Measurements from ENCODE around the gene SECTM1. TPM values are rescaled to one million over a fixed set of nuclear protein-coding genes. Genes with fewer than 3 reads are reported as not detected.

SECTM1 gene
- polyA plus RNA-seq, 1 donor, result 16.1 TPM

- H3K4me1 ChIP-seq (ENCODE audit: control insufficient read depth, insufficient read depth, low read length), result no peaks in the 10 kb centered on the region
- no peak overlapping the region for H3K27ac ChIP-seq (ENCODE audit: low read length)
- H3K9me3 ChIP-seq (ENCODE audit: control insufficient read depth, low read depth, low read length), result peaks cover 11% of the 10 kb centered on the region
- no peaks in the 10 kb centered on the region for H3K36me3 ChIP-seq (ENCODE audit: control insufficient read depth, insufficient read depth, low read length)
- DNase-seq, result peak in 1 of 2 donors; percentile 25
- H3K4me3 ChIP-seq (ENCODE audit: low read length), result no peak overlapping the region
- 14% methylated on average over 1 of the region's 28 CpGs for WGBS (ENCODE audit: insufficient coverage, low lambda C conversion rate)
- no peaks in the 10 kb centered on the region for H3K27me3 ChIP-seq (ENCODE audit: control insufficient read depth, insufficient read depth, low read length)
Observed at GRCh38 chr17:82346342-82347300, 13.1 kb upstream of the SECTM1 start.

- no peak overlapping the region for H3K4me3 ChIP-seq (ENCODE audit: low read length)
- peaks cover 11% of the 10 kb centered on the region for H3K9me3 ChIP-seq (ENCODE audit: control insufficient read depth, low read depth, low read length)
- H3K27ac ChIP-seq (ENCODE audit: low read length), result no peak overlapping the region
- DNase-seq, result no peak
- H3K4me1 ChIP-seq (ENCODE audit: control insufficient read depth, insufficient read depth, low read length), result no peaks in the 10 kb centered on the region
- H3K27me3 ChIP-seq (ENCODE audit: control insufficient read depth, insufficient read depth, low read length), result no peaks in the 10 kb centered on the region
- WGBS (ENCODE audit: insufficient coverage, low lambda C conversion rate), result 80% methylated on average over 3 of the region's 42 CpGs
- no peaks in the 10 kb centered on the region for H3K36me3 ChIP-seq (ENCODE audit: control insufficient read depth, insufficient read depth, low read length)
Observed at GRCh38 chr17:82345151-82345976, 11.8 kb upstream of the SECTM1 start.

- H3K9me3 ChIP-seq (ENCODE audit: control insufficient read depth, low read depth, low read length), result peaks cover 11% of the 10 kb centered on the region
- H3K36me3 ChIP-seq (ENCODE audit: control insufficient read depth, insufficient read depth, low read length), result no peaks in the 10 kb centered on the region
- no CpG with 5 or more reads among the region's 24 CpGs for WGBS (ENCODE audit: insufficient coverage, low lambda C conversion rate)
- no peak overlapping the region for H3K27ac ChIP-seq (ENCODE audit: low read length)
- peaks cover 3% of the 10 kb centered on the region for H3K4me1 ChIP-seq (ENCODE audit: control insufficient read depth, insufficient read depth, low read length)
- DNase-seq, result no peak
- no peak overlapping the region for H3K4me3 ChIP-seq (ENCODE audit: low read length)
- H3K27me3 ChIP-seq (ENCODE audit: control insufficient read depth, insufficient read depth, low read length), result no peaks in the 10 kb centered on the region
Observed at GRCh38 chr17:82344175-82344907, 10.8 kb upstream of the SECTM1 start.

- WGBS (ENCODE audit: insufficient coverage, low lambda C conversion rate), result no CpG with 5 or more reads among the region's 5 CpGs
- peaks cover 9% of the 10 kb centered on the region for H3K4me1 ChIP-seq (ENCODE audit: control insufficient read depth, insufficient read depth, low read length)
Observed at GRCh38 chr17:82343560-82343959, 10.0 kb upstream of the SECTM1 start.

GRCh38 chr17:82342361-82343079 lies 9.0 kb upstream of the SECTM1 start:
- no peak overlapping the region for H3K27ac ChIP-seq (ENCODE audit: low read length)

More at GRCh38 chr17:82343560-82343959, 10.0 kb upstream of the SECTM1 start:
- Histone ChIP-seq H3K27ac (ENCODE audit: low read length) (no peak overlapping the region), H3K27me3 (ENCODE audit: control insufficient read depth, insufficient read depth, low read length) (no peaks in the 10 kb centered on the region), H3K9me3 (ENCODE audit: control insufficient read depth, low read depth, low read length) (peaks cover 11% of the 10 kb centered on the region), H3K4me3 (ENCODE audit: low read length) (no peak overlapping the region), H3K36me3 (ENCODE audit: control insufficient read depth, insufficient read depth, low read length) (no peaks in the 10 kb centered on the region)
- no peak for DNase-seq

GRCh38 chr17:82339634-82340580 lies 6.3 kb upstream of the SECTM1 start:
- H3K4me3 ChIP-seq (ENCODE audit: low read length), result peak overlapping the region; percentile 29
- WGBS (ENCODE audit: insufficient coverage, low lambda C conversion rate), result no CpG with 5 or more reads among the region's 10 CpGs
- peaks cover 9% of the 10 kb centered on the region for H3K9me3 ChIP-seq (ENCODE audit: control insufficient read depth, low read depth, low read length)
- peak overlapping the region; percentile 61 for H3K27ac ChIP-seq (ENCODE audit: low read length)
- H3K27me3 ChIP-seq (ENCODE audit: control insufficient read depth, insufficient read depth, low read length), result peaks cover 5% of the 10 kb centered on the region
- H3K4me1 ChIP-seq (ENCODE audit: control insufficient read depth, insufficient read depth, low read length), result peaks cover 18% of the 10 kb centered on the region
- no peaks in the 10 kb centered on the region for H3K36me3 ChIP-seq (ENCODE audit: control insufficient read depth, insufficient read depth, low read length)
- no peak for DNase-seq

More at GRCh38 chr17:82342361-82343079, 9.0 kb upstream of the SECTM1 start:
- Histone ChIP-seq H3K27me3 (ENCODE audit: control insufficient read depth, insufficient read depth, low read length) (no peaks in the 10 kb centered on the region), H3K4me3 (ENCODE audit: low read length) (no peak overlapping the region), H3K4me1 (ENCODE audit: control insufficient read depth, insufficient read depth, low read length) (peaks cover 14% of the 10 kb centered on the region), H3K9me3 (ENCODE audit: control insufficient read depth, low read depth, low read length) (peaks cover 11% of the 10 kb centered on the region), H3K36me3 (ENCODE audit: control insufficient read depth, insufficient read depth, low read length) (no peaks in the 10 kb centered on the region)
- no peak for DNase-seq
- WGBS (ENCODE audit: insufficient coverage, low lambda C conversion rate), result 100% methylated on average over 1 of the region's 28 CpGs

- H3K9me3 ChIP-seq (ENCODE audit: control insufficient read depth, low read depth, low read length), result peaks cover 12% of the 10 kb centered on the region
- H3K4me3 ChIP-seq (ENCODE audit: low read length), result peak overlapping the region; percentile 29
- peak; percentile 82 to 90 for DNase-seq
- H3K27me3 ChIP-seq (ENCODE audit: control insufficient read depth, insufficient read depth, low read length), result peaks cover 13% of the 10 kb centered on the region
- peaks cover 27% of the 10 kb centered on the region for H3K4me1 ChIP-seq (ENCODE audit: control insufficient read depth, insufficient read depth, low read length)
- H3K27ac ChIP-seq (ENCODE audit: low read length), result peak overlapping the region; percentile 61
- no peaks in the 10 kb centered on the region for H3K36me3 ChIP-seq (ENCODE audit: control insufficient read depth, insufficient read depth, low read length)
- WGBS (ENCODE audit: insufficient coverage, low lambda C conversion rate), result 40% methylated on average over 1 of the region's 29 CpGs
Observed at GRCh38 chr17:82338858-82339633, 5.5 kb upstream of the SECTM1 start.

- Histone ChIP-seq H3K9me3 (ENCODE audit: control insufficient read depth, low read depth, low read length) (peaks cover 18% of the 10 kb centered on the region), H3K4me1 (ENCODE audit: control insufficient read depth, insufficient read depth, low read length) (peaks cover 57% of the 10 kb centered on the region), H3K4me3 (ENCODE audit: low read length) (no peak overlapping the region), H3K36me3 (ENCODE audit: control insufficient read depth, insufficient read depth, low read length) (no peaks in the 10 kb centered on the region), H3K27ac (ENCODE audit: low read length) (no peak overlapping the region), H3K27me3 (ENCODE audit: control insufficient read depth, insufficient read depth, low read length) (peaks cover 32% of the 10 kb centered on the region)
- peak in 1 of 2 donors; percentile 66 for DNase-seq
- WGBS (ENCODE audit: insufficient coverage, low lambda C conversion rate), result no CpG with 5 or more reads among the region's 16 CpGs
Observed at GRCh38 chr17:82334622-82335394, 1.2 kb upstream of the SECTM1 start.

Data from large intestine (tissue), 3 donors.